ENCODE data around the gene IQCE.
A peak's percentile ranks its signal among the peaks of the same experiment; 100 is the strongest.

The IQCE gene

DNA sequence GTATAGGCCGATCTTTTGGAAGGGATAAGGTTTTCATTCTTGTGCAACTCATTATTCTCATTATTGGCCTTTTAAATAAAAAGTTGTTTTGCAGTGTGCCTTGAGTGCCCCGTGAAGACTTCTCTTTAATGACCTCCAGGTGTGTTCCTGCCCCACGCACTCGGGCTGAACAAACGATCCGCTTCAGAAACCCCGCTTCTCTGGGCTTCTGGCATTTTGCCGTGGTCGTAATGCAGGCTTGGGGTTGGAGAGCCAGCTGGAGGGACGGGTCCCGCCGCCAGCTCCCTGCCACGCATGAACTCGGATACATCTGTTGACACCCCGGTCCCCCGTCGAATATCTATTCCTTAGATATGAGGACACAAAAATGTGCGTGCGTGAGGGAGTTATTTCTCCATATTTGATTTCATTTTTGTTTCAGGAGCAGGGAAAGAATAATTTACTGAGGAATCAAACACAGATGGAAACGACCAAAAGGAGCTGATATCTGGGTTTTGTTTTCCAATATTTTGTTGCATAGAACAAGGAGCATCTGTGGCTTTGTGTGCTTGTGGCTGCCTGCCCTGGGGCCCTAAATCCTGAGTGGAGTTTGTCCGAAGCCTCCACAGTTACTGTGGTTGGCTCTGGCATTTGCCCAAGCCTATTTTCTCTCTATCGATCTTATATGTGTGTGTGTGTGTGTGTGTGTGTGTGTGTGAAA, 56.0 kb downstream of the IQCE start:
- no peak for DNase-seq (ENCODE audit: low read depth)

DNA sequence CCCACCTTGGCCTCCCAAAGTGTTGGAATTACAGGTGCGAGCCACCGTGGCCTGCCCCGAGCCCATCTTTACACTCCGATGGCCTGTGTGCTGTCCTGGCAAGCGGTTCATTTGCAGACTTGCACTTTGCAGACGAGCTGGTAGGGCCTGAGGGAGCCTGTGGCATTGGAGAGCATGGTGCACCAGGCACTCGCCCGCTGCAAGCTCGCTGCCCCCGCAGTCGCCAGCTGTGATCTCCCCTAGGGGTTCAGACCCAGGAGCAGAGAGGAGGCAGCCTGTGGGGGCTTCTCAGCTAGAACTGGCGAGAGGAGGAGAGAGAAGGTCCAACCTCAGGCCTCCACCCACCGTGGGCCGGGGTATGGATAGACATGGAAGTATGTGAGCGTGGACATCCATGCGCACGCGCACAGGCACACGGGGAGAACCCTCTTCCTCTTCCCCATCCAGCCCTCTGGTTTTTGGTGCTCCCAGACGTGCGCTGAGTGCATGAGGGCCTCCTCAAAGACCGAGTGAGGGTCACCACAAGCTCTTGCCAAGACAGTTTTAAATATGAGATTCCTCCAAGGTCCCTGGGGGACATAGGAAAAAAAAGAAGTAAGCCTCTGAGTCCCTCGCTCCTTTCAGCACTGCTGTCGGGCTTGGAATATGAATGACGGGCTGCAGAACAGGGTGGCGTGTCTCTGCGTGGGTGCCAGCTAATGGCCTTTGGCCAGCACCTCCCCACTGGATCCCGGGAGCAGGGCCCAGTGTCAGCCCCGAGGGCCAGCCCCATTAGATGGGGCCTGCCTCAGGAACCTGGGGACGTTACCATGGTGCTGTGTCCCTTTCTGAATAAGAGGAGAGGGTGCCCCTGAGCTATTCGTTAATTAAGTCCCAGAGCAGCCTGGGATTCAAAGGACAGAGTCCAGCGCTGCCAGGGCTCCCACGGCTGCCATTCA, 57.9 kb downstream of the IQCE start:
- DNase-seq (ENCODE audit: low read depth): no peak

DNA sequence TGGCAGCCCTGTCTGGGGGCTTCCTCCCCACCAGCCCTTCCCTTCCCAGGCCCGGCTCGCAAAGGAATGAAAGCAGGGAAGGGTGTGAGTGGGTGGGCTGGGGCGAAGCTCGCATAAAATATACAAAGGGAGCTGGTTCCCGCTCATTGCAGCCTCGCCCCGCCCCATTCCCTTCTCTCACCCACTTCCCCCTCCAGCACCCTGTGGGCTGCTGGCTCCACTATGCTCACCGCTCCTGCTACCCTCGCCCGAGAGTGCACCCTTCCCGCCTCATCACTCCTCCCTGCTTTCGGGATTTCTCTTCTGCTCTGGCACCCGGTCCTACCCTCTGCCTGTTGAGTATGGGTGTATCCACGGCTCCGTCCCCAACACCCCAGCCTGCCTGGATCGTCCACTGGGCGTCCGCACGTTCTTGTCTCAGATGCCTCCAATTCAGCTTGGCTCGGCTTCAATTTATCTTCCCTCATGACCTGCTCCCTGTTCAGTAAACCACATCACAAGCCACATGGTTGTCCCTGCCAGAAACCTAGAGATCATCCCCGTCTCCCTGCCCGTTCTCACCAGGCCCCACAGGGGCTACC, 58.6 kb downstream of the IQCE start:
- DNase-seq (ENCODE audit: low read depth): no peak

DNA sequence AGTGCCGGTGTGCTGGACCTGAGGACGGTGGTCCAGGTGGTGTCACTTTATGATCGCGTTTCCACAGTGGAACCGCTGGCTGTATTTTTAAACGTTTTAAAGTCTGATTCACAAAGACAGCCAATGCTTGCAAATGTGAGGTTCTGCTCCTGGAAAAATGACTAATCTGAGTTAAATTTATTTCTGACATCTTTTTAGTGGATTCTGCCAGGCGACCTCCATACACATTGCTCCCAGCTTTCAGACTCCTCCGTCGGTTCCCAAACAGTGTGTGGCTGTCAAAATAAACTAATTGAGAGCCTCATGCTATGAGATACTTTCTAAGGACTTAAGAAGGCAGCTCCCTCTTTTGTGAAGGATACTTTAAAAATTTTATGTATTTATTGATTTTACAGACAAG, 60.3 kb downstream of the IQCE start:
- no peak for DNase-seq (ENCODE audit: low read depth)

DNA sequence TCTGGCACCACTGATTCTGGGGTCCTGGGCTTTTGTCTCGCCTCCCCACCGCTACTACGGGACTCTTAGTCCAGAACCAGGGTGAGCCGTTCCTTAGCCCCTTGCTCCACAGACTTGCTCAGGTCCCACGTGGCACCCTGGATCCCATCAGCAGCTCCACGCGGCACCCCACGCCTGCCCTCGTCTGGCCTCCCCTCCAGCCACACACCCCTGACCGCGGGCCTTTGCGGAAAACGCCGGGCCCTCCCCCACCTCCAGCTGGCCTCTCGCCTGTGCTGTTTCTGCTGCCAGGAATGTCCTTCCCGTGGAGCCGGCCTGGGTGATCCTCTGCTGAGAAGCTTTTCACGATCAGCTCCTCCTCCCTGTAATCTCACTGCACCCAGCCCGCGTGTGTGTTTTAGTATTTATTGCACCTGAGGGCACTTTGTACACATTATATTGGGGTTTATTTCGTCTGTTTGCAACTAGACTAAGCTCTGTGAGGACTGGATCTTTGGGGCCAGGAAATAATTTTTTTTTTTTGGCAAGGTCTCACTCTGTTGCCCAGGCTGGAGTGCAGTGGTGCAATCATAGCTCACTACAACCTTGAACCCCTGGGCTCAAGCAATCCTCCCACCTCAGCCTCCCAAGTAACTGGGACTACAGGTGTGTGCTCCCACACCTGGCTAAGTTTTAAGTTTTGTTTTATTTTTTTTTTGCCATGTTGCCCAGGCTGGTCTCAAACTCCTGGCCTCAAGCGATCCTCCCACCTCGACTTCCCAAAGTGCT, 62.5 kb downstream of the IQCE start:
- no peak for DNase-seq (ENCODE audit: low read depth)

DNA sequence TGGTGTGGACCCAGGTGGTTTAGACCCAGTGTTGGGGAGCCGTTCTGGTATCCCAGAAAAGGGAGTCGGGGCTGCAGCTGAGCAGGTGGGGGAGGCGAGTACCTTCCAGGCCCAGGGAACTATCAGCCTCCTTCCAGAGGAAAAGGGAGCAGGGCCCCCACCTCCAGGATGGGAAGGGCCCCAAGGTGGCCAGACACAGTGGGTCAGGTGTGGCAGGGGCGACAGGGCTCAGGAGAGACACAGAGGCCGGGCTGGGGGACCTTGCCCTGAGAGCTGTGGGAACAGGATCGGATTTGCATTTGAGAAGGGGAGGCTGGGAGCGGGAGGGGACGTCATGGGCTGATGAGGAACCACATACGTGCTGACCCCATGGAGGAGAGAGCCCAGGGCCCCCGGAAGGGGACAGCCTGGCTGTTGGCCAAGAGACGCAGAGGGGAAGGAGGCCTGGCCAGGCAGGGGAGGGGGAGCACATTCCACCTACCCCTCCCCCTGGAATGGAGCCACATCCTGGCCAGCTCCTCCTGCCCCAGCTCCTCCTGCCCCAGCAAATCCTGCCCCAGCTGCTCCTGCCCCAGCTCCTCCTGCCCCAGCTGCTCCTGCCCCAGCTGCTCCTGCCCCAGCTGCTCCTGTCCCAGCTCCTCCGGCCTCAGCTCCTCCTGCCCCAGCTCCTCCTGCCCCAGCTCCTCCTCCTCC, 63.3 kb downstream of the IQCE start:
- DNase-seq (ENCODE audit: low read depth): no peak

DNA sequence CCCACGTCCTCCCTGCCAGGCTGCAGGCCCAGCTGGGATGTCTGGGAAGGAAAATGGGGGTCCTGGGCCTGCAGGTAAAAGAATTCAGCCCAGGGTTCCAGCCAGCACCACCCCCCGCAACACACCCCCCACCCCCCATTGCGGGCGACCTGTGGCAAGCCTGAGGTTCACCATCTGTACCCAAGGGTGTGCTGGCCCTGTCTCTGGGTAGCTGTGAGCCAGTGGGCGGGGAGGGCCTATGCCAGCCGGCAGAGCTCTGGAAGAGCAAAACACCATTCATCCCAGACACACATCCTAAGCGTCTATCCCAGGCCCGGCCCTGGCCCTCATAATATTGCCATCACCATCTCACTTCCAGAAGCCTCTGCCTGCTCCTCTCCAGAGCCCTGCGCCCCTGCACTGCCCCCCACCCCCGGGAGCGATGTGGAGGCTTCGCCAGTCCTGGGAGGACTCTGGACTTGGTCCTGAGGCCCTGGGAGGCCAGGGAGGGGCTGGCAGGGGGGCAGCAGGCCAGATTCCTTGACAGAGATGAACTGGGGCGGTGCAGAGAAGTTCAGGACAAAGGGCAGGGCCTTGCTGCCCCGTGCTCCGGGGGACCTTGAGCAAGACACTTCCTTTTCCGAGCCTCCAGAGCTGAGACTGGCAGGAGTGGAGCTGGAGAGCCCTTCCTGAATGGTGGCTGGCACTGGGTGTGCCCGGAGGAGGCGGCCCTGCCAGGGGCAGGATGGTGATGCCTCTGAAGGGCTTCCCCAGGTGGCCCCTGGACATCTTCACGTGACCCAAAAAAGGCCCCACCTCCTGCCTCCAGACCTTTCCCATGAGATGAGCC, 64.3 kb downstream of the IQCE start:
- DNase-seq (ENCODE audit: low read depth): no peak

DNA sequence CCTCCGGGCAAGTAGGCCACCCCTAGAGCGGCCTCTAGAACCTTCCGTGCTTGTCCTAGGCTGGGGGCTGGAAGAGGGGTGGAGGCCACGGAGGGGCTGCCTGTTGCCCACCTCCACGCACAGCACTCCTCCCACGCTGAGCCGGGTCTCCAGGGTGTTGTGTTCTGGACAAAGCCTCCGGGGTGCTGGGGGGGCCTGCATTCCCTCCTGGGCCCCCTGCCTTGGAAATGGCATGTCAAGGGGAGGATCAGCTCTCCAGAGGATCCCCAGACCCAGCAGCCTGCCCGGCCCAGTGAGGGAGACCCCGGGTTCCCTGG, 64.9 kb downstream of the IQCE start:
- no peak for DNase-seq (ENCODE audit: low read depth)

DNA sequence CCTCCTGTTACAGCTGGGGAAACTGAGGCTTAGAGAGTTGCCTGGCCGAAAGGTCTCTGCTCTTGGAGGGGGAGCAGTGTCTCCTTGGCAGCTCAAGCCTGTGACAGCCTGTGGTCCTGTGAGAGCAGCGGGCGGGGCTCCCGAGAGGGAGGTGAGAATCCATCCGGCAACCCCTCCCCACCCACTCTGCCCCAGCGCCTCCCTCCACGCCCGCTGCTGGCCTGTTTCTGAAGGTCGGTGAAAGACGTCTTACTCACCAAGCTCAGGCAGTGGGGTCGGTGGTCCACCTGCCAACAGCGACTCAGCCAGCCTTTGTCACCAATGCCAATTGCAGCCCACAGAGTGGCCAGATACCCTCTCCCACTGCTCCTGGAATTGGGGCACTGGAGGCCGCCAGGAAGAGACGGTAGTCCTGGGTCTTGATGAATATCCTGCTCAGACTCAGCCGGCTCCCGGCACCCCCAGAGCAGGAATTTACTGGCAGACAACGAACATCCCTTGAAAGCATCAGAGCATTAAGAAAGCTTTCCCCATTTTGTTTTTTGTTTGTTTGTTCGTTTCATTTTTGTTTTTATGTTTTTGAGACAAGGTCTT, 65.6 kb downstream of the IQCE start:
- no peak for DNase-seq (ENCODE audit: low read depth)

DNA sequence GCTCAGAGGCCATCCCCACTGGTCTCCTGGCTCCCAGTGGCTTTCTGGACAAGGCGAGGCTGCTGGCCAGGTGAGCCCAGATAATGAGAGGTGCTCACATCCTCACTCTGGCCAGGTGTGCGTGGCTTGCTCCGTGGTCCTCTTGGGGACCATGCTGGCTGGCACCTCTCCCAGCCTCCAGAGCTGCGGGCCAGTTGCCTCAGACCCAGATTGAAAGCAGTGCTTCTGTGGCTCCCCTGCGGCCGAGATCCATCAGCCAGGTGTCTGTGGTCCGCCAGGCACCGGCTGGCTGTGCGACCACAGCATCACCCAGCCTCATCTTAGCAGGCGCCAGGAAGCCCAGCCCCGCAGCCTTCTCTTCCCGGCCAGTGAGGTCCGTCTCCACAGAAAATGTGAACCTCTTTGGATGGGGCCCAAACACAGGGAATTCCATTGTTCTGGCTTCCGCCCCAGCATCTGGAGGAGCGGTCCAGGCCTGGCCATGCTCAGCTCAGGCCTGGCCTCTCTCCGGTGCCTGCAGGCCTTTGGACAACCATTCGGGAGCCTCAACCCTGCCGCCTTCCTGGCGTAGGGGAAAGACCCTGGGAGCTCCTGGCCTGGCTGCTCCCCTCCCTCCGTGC, 67.8 kb downstream of the IQCE start:
- DNase-seq (ENCODE audit: low read depth): peak; percentile 40

DNA sequence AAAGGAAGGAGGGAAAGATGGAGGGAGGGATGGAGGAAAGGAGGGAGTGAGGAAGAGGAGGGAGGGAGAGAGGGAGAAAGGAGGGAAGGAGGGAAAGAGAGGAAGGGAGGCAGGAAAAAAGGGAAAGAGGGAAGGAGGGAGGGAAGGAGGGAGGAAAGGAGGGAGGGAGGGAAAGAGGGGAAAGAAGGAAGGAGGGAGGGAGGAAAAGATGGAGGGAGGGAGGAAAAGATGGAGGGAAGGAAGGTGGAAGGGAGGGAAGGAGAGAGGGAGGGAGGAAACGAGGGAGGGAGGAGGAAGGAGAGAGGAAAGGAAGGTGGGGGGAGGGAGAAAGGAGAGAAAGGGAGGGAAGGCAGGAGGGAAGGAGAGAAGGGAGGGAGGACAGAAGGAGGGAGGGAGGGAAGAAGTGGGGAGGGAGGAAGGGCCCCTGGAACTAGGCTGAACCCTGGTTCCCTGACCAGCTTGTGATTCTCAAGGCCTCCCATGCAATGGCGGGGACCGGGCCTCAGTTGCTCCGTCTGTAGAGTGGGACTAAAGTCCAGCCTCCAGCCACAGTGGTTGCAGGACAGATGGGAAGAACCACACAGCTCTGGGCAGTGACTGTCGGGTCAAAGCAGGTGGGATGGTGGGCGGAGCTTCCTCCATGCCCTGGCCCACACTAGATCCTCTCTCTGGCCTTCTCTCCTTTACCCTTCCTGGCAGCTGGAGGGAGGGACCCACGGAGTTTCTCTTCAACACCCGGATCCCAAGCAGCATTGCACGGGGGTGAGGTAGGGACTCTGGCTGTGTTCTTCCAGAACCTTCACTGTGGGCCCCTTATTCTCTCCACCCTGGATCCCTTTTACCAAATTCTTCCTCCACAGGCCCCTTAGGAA, 68.7 kb downstream of the IQCE start:
- no peak for DNase-seq (ENCODE audit: low read depth)

DNA sequence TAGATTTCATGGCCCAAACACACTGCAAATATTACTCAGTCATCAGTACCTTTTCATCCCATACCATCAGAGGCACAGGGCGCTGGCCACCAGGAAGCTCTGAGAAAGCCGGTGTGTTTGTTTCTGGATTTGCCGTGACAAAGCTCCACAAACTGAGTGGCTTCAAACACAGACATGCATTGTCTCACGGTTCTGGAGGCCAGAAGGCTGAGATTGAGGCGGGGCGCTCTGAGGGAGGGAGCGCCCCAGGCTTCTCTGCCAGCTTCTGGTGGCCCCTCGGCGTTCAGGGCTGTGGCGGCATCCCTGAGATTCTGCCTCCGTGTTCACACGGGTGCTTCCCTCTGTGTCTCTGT, 69.3 kb downstream of the IQCE start:
- no peak for DNase-seq (ENCODE audit: low read depth)

DNA sequence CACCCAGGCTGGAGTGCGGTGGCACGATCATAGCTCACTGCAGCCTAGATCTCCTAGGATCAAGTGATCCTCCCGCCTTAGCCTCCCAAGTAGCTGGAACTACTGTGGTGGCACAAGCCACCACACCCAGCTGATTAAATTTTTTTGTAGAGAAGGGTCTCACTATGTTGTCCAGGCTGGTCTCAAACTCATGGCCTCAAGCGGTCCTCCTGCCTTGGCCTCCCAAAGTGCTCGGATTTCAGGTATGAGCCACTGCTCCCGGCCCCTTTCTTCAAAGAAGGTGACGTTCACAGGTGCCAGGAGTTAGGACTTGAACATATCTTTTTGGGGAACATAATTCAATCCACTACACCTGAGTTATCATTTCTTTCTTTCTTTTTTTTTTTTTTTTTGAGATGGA, 70.1 kb downstream of the IQCE start:
- DNase-seq (ENCODE audit: low read depth): no peak

DNA sequence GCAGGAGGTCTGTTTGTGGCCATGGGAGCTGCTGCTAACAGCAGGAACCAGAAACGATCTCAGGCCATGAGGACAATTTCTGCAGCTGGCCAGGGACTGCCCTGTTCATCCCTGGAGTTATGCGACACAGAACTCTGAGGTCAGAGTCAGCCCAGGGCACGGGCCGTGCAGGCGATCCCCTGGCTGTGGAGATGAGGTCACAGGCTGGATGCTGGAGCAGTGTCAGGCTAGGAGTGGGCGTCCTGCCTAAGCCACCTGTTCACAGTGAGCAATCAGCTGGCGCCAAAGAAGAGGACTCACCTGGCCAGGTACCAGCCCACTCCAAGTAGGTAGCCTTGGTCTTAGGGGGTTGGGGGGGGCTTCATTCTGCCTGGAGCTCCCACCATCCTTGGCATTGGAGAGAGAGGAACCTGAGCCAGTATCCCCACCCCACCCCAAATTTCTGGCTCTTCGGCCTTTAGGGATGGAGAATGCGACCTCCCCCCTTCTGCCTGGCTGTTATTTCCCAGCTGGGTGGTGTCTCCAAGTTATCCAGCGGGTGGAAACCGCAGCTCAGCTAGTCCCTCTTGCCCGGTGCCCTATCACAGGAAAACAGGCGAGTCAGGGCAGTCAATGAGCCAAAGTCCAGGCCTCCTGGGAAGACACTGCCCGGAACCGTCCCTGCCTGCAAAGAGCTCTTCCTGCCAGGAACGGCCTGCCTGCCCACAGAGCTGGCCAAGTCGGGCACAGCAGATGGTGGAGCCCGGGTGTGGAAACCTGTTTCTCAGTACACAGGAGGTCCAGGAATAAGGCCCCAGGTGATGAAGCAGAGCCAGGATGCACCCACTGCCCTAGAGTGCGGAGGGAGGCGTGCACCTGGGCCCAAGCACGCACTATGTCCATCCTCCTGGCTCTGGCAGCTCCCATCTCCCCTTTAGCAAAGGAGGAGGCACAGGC, 71.2 kb downstream of the IQCE start:
- no peak for DNase-seq (ENCODE audit: low read depth)

DNA sequence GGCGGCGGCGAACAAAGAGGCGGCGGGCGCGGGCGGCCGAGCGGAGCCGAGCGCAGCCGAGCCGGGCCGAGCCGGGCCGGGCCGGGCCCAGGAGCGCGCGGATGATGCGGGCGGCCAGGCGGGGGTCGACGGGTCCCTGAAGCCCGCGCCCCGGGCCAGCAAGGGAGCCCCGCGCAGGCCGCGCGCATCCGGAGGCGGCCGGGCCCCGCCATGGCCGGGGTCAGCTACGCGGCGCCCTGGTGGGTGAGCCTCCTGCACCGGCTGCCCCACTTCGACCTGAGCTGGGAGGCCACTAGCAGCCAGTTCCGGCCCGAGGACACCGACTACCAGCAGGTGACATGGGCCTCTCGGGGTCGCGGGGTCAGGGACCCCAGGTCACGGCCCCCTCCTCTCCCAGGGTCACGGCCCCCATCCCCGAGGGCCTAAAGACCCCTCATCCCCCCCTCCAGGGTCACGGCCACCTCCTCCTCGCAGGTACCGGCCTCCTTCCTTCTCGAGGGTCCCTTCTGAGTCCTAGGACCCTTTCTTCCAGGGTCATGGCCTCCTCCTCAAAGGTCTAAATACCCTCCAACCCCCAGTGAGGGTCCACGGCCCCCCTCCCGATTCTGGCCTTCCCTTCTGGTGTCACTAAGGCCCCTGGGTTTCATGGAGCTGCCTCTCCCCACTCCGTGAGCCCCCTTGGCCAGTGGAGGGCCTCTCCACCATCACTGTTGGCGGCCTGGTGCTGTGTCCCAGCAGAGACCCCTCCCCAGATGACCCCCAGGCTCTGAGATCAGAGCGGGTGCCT, 73.4 kb downstream of the IQCE start, which contains the start of gene TTYH3:
Gene TTYH3, plus strand, starts transcription at position 41 of the 787 bp plus-strand sequence. Its CDS starts 170 bp downstream, at position 211.
- DNase-seq (ENCODE audit: low read depth): no peak

DNA sequence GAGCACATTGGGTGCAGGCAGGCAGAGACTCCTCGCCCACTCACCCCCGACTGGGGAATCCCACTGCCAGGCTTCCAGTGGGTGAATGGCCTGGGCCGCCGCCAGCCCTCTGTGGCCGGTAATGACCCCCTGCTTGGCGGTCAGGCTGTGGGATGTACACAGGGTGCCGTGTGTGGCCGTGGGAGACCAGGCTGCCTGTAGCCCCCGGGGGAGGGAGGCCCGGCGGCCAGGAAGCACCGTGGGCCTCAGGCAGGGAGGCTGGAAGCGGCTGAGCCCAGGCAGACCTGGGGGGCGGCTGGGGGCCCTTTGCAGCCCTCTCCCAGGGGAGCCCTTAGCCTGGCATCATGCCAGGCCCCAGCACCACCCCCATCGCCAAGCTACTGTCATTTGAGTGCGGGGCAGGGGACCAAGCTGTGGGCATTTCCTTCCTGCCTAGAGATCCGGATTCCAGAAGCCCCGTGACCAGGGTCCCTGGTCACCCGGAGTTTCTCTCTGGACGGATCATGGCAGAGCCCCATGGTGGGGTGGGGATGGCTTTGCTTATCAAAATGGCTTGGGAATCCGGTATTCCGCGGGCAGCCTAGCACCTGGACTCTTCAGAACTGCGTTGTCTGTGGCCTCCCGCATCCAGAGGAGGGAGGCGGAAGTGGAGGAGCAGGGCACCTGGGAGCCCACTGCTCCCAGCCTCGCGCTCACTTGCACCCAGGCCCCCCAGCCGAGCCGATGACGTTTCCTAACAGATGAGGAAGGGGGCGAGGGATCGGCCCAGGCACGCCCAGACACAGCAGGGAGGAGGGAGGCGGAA, 74.2 kb downstream of the IQCE start:
- no peak for DNase-seq (ENCODE audit: low read depth)

Measured in fibroblast of the conjunctiva (primary cell).